Measurements from ENCODE around the gene MOGAT3.

The MOGAT3 gene, protein sequence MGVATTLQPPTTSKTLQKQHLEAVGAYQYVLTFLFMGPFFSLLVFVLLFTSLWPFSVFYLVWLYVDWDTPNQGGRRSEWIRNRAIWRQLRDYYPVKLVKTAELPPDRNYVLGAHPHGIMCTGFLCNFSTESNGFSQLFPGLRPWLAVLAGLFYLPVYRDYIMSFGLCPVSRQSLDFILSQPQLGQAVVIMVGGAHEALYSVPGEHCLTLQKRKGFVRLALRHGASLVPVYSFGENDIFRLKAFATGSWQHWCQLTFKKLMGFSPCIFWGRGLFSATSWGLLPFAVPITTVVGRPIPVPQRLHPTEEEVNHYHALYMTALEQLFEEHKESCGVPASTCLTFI

DNA sequence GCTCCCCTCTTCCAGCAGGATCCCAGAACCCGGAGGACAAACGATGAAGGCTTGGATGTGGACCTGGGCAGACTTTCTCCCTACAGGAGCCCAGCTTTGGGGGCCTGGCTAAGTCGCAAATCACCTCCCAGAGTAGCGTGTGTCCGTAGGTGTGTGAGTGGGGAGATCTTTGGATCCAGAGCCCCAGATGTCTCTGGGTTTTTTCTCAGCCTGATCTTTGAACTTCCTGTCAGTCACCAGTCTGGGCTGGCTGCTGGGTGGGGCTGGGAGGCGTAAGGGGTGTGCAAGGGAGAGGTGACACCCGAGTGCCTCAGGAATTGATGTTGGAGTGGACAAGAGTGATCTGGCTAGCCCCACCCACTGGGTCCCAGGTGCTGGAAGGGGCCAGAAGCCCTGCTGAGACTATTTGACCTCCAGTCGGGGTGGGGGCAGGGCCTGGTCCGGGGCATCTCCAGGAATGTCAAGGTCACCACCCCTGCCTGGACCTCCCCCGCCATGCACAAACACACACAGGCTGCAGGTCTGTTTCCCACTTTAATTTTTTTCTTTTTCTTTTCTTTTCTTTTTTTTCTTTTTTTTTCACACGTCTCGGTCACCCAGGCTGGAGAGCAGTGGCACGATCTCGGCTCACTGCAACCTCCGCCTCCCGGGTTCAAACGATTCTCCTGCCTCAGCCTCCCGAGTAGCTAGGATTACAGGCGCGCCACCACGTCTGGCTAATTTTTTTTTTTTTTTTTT is at the start of gene MOGAT3:
Gene MOGAT3 (minus strand): TSS at position 175 of the 738 bp plus-strand sequence. CDS start 182 bp downstream, outside the sequence.
- no peak for DNase-seq

DNA sequence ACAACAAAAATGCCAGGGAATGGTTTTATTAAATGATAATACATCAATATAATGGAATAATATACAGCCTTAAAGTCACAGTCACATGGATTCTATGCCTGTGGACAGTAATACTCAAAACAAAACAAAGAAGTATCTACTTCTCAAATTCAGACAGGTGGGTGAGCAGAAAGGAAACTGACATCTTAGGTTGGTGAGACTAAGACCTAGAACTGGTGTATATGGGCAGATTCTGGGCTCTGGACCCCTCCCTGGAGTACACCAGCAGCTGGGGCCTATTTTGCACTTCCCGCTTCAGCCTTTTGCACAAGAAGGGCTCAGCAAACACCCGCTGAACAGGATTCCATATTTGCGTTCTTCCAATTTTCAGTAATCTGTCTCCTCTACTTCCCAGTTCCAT is 49.5 kb upstream of the MOGAT3 start:
- no peak for DNase-seq

DNA sequence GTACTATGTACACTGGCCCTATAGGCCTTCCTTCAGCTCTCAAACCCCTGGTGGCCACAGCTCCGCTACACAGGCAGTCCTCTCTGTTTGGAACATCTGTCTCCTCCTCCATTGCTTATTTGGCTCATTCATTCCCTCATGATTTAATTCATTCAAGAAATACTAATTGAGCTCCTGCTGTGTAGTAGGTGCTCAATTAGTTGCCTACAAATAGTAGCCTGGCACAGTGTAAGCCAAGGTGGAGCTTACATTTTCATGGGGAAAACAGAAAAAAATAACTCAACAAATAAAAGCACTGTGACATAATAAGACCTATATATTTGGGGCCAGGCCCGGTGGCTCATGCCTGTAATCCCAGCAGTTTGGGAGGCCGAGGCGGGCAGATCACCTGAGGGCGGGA is 47.4 kb upstream of the MOGAT3 start:
- DNase-seq = no peak

DNA sequence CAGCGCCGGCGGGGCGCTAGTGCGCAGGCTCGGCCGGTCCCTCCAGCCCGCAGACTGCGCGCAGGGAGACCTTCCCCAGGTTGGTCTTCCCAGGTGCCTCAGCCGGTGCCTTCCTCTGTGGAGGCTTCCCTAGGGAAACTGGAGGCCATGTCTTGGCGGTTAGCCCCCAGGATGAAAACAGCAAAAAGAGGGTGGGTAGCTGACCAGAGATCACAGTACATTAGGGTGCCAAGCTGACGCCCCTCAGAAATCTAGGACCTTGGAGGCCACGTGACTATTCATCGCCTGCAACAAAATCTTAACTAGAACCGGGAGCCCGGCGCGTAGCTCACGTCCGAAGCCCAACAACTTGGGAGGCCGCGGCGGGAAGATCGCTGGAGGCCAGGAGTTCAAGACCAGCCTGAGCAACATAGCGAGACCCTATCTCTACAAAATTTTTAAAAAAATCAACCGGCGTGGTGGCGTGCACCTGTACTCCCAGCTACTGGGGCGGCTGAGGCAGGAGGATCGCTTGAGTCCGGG is 44.4 kb upstream of the MOGAT3 start:
- no peak for DNase-seq

DNA sequence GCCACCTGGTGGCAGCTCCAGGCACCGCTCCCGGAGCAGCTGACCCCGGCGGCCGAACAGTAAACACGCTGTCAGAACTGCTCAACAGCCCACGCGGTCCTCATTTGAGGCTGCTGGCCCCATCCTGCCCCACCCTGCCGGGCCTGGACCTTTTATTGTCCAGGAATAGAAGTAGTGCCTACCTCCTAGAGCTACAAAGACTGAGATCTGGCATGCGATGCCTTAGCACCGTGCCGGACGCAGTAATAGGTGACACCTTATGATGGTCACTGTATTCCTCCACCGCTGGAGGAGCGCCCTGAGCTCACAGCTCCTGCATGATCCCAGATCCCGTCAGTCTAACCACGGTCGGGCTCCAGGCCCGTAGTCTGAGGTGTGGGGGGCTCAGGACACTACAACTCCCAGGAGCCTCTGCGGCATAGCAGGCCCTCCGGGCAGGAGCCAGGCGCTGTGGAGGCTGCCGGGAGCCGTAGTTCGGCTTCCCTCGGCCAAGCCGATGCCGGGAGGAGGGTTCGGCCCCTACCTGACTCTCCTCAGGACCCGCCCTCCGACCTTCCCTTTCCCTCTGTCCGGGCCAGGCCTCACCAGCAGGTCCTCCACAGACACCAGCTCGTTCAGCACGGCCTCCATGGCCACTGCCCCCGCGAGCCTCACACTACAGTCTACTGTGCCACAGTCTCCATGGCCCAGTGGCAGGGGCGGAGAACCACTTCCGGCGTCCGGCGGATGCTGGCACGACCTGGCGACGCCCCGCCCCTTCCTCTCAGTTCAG is 43.7 kb upstream of the MOGAT3 start, which contains the start of gene FIS1:
Gene FIS1 (minus strand): TSS at position 707 of the 772 bp plus-strand sequence. CDS start 77 bp downstream, at position 630.
- DNase-seq = peak; percentile 85

DNA sequence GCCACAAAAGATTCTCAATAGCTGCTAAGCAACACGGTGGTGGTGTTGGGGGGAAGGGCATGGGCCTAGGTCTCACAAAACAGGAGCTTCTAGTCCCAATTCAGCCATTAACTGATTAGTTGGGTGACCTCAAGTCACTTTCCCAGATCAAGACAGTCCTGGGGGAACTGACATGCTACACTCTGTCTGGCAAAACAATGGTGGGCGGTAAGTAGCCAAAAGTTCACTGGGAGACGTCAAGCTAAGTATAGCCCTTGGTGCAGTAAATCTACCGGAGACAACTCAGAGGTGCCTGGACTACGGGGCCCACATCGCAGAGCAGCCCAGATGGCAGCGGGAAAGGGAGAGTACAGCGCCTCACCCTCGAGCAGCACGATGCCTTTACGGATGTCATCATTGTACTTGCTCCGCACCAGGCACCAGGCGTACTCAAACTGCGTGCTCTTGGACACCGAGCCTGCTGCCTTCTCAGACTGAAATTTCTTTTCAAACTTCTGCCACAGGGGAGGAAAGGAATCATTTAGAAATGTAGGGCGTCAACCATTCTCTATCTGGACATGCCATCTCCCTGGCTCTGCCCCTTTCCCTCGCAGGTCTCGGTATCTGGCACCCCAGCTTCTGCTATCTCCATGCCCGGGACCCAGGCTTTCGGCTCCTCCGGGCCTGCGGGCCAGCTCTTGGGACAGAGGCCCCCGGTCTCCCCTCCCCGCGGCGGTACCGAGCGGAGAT is 43.0 kb upstream of the MOGAT3 start:
- no peak for DNase-seq

DNA sequence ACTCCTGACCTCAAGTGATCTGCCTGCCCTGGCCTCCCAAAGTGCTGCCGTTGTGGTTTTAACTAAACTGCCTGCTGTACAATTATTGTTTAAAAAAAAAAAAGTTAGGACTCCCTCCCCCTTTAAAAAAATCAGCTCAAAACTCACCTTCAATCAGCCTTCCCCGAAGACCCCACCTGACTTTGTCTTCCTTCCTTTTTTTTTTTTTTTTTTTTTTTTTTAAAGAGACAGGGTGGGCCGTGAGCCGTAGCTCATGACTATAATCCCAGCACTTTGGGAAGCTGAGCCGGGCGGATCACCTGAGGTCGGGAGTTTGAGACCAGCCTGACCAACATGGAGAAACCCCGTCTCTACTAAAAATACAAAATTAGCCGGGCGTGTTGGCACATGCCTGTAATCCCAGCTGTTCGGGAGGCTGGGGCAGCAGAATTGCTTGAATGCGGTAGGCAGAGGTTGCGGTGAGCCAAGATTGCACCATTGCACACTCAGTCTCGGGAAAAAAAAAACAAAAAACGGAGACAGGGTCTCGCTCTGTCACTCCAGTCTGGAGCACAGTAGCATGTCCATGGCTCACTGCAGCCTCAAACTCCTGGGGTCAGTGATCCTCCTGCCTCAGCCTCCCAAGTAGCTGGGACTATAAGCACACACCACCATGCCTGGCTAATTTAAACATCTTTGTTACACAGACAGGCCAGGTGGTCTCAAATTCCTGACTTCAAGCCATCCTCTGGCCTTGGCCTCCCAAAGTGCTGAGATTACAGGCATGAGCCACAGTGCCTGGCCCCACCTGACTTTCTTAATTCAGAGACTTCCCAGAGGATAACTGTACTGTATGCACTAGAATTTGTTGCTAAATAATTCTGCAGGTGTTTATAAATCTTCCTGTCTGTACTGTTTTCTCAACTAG is 40.9 kb upstream of the MOGAT3 start:
- no peak for DNase-seq

DNA sequence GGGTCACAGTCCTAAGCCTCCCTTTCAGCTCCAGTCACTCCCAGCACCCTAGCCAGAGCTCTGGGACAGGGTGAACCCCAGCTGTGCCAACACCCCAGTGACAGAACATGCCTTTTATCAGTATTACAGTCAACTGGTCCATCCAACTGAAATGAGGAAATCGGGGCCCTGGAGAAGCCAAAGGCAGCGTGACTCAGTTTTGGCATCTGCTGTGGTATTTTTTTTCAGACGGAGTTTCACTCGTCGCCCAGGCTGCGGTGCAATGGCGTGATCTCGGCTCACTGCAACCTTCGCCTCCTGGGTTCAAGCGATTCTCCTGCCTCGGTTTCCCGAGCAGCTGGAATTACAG is 40.2 kb upstream of the MOGAT3 start:
- no peak for DNase-seq

DNA sequence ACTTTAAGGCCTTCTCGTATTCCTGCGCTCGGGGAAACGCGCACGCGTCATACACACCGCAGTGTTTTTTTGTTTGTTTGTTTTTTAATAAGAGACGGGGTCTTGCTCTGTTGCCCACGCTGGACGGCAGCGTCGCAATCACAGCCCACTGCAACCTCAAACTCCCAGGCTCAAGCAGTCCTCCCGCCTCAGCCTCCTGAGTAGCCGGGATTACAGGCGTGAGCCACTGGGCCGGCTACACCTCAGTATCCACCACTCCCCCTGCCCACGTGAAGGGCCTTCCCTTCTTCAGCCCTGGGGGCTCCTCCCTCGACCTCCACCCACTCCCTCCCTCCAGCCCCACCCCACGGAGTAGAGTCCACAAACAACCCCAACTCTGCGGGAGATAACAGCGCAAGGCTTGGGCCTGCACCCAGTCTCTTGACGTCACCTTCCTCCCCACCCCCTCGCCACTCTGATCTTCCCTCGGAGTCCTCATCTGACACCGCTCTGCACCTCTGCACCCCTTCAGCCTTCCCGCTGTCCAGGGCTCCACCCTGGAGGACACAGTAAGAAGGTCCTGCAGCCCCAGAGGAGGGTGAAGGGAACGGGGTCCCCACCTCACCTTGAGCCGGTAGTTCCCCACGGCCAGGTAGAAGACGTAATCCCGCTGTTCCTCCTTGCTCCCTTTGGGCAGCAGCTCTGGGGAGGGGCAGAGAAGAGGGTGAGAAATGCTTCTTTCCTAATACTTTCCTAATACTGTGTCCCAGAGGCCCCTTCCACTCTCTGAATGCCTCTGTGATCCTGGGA is 39.6 kb upstream of the MOGAT3 start:
- DNase-seq = no peak

DNA sequence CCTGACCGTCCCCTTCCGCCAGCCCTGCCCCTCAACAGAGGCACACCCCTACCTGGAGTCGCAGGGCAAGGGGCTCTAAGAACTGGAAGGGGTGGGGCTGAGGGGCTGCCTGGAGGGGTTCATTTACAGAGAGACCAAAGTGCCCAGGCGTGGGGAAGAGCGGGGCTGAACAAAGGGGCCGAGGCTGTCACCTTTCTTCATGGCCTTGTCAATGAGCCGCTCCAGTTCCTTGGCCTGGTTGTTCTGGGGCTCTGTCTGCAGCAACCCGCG is 39.0 kb upstream of the MOGAT3 start:
- no peak for DNase-seq

DNA sequence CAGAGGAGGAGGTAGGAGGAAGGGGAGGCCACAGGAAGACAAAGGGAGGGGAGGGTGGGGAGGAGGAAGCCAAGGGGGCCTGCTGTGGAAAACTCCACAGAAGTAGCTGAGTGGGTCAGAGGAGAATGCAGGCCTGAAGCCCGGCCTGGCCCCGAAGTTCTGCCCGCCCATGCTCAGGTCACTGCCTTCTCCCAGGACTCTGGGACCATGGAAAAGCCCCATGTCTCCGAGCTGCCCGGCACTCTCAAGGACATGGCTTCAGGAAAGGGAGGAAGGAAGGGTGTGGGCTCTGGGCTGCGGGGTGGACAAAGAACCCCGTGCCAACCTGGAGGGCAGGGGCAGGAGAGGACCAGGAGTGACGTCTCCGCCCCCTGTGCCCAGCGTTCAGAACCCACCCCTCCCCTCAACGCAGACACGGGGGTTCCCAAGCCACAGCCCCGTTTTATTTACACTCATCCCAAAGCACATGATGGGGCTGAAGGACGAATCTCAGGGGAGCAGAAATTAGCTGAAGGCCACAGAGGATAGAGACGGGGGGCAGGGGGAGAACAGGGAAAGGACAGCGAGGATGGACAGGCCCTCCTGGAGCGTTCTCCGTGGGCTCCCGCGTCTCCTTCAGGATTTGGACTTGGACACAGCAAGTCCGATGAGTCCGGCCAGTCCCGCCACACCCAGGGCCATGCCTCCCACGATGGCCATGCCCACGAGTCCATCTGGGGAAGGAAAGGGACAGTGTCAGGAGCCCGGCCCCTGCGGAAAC is 38.5 kb upstream of the MOGAT3 start:
- DNase-seq = no peak

DNA sequence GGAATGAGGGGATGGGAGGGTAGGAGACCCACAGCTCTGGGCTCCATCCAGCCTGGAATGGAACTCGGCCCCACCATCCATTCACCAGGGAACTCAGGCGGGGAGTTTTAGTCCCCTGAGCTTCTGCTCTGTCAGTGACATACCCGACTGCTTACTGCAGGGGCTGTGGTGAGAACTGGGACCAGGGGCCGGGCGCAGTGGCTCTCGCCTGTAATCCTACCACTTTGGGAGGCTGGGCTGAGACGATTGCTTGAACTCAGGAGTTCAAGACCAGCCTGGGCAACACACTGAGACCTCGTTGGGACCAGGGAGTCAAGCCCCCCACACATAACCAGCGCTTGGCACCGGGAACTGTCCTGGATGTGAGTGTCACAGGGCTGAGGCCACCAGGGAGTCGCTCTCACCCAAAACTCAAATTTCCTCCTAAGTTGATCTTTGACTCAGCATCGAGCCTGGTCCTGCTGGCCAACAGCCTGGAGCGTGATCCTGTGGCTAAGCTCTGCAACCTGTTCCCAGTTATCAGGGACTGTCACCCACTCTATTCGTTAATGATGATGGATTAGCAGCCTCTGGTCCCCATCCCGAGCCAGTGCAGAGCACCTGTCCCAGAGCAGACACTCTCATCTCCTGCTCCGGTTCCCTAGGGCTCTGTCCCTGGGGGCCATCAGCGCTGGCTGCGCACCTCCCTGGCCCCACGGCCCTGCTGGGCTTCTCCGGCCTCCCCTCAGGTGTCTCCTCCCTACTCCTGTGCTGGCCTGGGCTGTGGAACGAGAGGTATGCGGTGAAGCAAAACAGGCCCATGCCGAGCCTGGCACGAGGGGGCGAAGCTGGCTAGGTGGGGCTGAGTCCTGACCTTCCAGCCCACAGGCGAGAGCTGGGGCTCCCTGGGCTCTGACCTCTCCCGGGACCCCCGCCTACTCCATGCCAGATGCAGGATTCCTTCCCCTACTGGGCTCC is 37.7 kb upstream of the MOGAT3 start:
- no peak for DNase-seq

DNA sequence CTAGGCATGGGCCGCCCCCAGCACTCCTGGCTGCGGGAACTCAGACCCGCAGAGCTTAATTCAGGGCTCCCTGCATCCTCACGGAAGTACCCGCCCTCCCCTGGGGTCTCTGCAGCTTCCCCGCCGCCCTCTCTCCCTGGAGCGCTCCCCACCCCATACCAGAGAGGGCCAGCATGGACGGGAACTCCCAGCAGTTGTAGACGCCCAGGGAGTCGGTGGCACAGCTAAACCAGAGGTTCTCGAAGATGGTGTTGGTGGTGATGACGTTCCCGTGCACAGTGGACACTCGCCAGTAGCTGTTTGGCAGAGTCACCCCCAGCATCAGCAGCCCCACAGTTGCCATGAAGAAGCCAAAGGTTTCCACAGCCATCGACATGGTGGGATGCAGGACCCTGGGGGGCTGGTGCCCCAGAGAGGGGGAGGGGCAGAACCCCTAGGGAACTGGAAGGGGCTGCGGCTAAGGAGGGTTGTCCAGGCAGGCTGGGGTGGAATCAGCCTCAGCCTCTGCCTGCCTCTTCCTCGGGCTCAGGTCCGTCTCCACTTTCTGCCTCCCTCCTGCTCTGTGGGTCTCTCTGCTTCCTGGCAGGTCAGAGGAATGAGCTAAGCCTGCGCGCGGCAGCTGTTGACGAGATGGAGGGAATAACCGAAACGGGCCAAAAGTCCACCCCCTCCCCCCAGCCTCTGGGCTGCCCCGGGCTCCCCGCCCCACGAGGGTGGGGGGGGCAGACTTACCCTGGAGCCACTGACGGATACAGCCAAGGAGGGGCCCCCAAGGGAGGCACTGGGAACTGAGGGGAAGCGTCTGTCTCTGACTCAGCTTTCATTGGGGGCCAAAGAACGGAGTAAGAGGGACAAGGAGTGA is 36.6 kb upstream of the MOGAT3 start, which contains the start of gene CLDN15:
Gene CLDN15 (minus strand): TSS at position 597 of the 862 bp plus-strand sequence. CDS start 221 bp downstream, at position 376.
- no peak for DNase-seq

DNA sequence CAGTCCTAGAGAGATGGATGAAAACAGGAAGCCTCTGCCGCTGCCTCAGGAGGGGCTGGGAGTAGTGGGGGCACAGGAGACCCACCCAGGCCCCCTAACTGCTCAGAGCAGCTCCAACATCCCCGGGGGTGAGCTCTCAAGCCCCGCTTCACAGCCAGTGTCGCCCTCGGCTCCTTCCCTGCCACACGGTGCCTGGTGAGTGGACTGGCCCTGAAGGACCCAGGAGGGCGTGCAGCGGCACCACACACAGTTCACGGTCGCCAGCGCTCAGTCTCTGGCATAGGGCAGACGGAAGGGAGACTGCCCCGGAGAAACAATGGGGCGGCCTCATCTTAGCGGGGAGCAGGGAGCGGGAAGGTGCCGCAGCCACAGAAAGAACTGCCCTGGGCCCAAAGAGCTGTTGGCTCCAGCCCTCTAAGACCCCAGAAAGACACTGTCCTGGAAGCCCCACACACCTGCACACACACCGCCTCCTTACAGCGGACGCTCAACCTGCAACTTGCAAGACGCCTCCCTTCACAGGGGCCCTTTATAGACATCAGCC is 35.5 kb upstream of the MOGAT3 start:
- DNase-seq = no peak

DNA sequence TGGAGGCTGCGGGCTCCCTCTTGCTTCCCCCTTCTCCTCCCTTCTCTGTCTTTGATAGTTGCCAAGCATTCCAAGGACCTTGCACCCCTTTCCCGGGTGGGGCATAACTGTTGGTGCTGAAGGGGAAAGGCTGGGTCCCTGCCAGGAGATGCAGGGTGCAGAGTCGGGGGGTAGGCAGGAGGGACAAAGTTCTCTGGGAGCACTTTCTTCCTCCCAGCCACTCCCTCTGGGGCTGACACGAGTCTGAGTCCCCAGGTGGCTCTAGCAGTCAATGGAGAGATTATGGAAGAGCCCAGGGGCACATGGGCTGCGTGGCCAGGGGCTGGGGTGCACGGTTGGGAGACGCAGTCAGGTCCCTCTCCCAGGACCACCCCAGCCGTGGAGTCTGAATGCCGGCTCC is 34.7 kb upstream of the MOGAT3 start:
- no peak for DNase-seq

DNA sequence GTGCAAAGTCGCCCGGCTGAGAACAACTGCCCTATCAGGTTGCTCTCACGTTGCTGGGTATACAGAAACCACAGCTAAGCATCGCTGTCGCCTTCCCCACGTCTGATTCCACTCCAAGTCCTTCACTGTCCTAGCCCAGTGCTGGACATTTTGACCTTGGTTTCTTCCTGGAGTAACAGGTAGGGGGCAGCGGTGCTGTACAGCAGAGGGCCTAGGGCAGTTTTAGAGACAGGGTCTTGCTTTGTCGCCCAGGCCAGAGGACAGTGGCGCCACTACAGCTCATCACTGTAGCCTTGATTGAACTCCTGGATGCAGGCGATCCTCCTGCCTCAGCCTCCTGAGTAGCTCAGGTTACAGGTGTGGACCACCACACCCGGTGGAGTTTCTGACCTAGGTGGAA is 34.2 kb upstream of the MOGAT3 start:
- DNase-seq = no peak

DNA sequence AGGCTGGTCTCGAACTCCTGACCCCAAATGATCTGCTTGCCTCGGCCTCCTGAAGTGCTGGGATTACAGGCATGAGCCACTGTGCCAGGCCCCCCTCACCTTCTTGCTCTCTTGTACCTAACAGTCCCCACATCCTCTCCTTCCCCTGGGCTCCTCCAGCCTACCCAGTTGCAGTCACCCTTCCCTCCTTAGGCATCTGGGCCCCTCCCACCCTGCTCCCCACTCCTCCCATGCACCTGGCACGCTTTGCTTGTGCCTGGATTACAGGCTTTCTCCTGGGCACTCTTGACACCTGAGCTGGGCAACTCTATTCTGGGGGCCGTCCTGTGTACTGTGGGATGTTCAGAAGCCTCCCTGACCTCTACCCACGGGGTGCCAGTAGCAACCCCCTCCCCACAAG is 33.8 kb upstream of the MOGAT3 start:
- DNase-seq = no peak

All from DMS153 (cell line).